Activated T-cell treated with anti-CD3 and anti-CD28 coated beads, Interleukin-2, amount 50 U/mL, for 72 hours (primary cell): ENCODE results near the gene PSAPL1. TPM values are rescaled to one million over a fixed set of nuclear protein-coding genes. Genes with fewer than 3 reads are reported as not detected.

Experiments
- ATAC-seq, 2 donors: fragments of 150-1000 bp; cut with Tn5 transposase; replicated peaks in 1 of 2; 2 replicates each; pipeline ENCODE4 v1.10.0; 2021; ENCODE audit warnings: moderate library complexity in 2 of 2, mild to moderate bottlenecking in 1 of 2
- DNase-seq, 2 donors: peaks; one replicate each; pipeline ENCODE4 v3.0.0; 2021 to 2022; ENCODE audit warnings: mixed read lengths in 1 of 2
- H3K27ac Mint-ChIP-seq: one replicate; pipeline ENCODE4 v1.8.0; 2022; ENCODE audit warnings: mild to moderate bottlenecking, moderate library complexity, mixed read lengths
- H3K27me3 Mint-ChIP-seq: one replicate; pipeline ENCODE4 v1.8.0; 2022; ENCODE audit warnings: low read depth, mixed read lengths
- H3K36me3 Mint-ChIP-seq, 2 donors: one replicate each; pipeline ENCODE4 v1.8.0; 2022; ENCODE audit warnings: mixed read lengths in 2 of 2, mild to moderate bottlenecking in 1 of 2; ENCODE audit not compliant: insufficient read depth in 2 of 2
- H3K4me1 Mint-ChIP-seq: one replicate; pipeline ENCODE4 v1.8.0; 2022; ENCODE audit warnings: low read depth, mixed read lengths
- H3K4me3 Mint-ChIP-seq, 2 donors: one replicate each; pipeline ENCODE4 v1.8.0; 2022; ENCODE audit warnings: mild to moderate bottlenecking in 2 of 2, mixed read lengths in 2 of 2, moderate library complexity in 2 of 2
- H3K9me3 Mint-ChIP-seq, 2 donors: one replicate each; pipeline ENCODE4 v1.8.0; 2022; ENCODE audit warnings: mixed read lengths in 2 of 2
- total RNA-seq, 2 donors: library from RNA; stranded (reverse); gene quantifications; one replicate each; pipeline ENCODE4 v1.2.3, GENCODE V29; 2022

Gene PSAPL1
- total RNA-seq, 2 donors from 2014 or later: not detected

GRCh38 chr4:7381890-7382633 is 52.7 kb downstream of the PSAPL1 start:
- Mint-ChIP-seq H3K4me3 (no peak overlapping the region), H3K9me3 (peaks cover 4 to 7% of the 10 kb centered on the region in 2 donors), H3K27ac (no peak overlapping the region), H3K27me3 (peaks cover 12% of the 10 kb centered on the region), H3K36me3 (peaks cover 0 to 3% of the 10 kb centered on the region in 2 donors), H3K4me1 (no peaks in the 10 kb centered on the region)
- no peak for ATAC-seq
- no peak for DNase-seq

GRCh38 chr4:7381221-7381889 is 53.4 kb downstream of the PSAPL1 start:
- Mint-ChIP-seq H3K27me3 (peaks cover 19% of the 10 kb centered on the region), H3K4me1 (no peaks in the 10 kb centered on the region), H3K36me3 (peaks cover 0 to 3% of the 10 kb centered on the region in 2 donors), H3K9me3 (peaks cover 4 to 5% of the 10 kb centered on the region in 2 donors), H3K4me3 (no peak overlapping the region), H3K27ac (no peak overlapping the region)
- ATAC-seq: no peak
- DNase-seq: no peak

Other genes starting within 250 kb of the PSAPL1 start
- under 1 TPM; 0.05 to 0.07 TPM for gene SORCS2, start 242.4 kb downstream of the PSAPL1 start, total RNA-seq